ENCODE data around the gene SOX18.
A peak's percentile ranks its signal among the peaks of the same experiment; 100 is the strongest.

DNA sequence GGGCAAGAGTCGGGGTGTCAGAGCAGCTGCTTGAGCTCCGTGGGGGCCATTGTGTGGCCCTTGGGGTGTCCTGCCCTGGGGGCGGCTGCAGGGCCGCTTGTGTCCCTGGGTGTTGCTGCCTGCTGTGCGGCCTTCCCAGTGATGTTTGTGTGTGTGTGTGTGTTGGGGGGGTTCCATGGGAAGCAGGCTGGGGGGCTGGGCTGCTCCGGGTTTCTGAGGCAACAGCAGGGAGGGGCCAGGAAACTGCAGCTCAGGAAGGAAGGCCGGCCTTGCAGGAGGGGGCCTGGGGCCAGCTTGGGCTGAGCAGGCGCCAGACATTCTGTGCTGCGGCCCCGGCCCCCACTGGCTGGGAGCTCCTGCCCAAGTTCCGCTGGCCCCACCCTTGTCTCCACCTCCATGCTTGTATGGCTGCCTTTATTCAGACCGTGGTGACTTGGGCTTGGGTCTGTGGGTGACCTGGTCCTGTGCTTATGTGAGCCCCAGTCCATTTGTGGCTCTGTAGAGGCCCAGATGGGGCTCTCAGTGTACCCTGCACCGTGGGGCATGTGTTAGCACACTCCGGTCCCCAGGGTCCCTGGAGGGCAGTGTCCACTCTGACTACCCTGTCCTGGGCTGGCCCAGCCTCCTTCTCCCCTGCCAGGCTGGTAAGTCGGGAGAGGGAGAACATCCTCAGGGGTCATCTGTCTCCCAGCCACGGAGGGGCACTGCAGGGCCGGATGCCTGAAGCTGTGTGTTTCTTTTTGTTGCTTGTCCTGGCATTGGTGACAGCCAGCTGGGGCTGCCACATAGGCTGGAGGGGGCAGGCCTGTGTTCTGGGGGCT lies 4.6 kb upstream of the SOX18 start:
- TF ChIP-seq, protein P1, sequence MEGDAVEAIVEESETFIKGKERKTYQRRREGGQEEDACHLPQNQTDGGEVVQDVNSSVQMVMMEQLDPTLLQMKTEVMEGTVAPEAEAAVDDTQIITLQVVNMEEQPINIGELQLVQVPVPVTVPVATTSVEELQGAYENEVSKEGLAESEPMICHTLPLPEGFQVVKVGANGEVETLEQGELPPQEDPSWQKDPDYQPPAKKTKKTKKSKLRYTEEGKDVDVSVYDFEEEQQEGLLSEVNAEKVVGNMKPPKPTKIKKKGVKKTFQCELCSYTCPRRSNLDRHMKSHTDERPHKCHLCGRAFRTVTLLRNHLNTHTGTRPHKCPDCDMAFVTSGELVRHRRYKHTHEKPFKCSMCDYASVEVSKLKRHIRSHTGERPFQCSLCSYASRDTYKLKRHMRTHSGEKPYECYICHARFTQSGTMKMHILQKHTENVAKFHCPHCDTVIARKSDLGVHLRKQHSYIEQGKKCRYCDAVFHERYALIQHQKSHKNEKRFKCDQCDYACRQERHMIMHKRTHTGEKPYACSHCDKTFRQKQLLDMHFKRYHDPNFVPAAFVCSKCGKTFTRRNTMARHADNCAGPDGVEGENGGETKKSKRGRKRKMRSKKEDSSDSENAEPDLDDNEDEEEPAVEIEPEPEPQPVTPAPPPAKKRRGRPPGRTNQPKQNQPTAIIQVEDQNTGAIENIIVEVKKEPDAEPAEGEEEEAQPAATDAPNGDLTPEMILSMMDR (IDR thresholded peaks at IDR 0.05), result no peak
- TF ChIP-seq EP300 (IDR thresholded peaks at IDR 0.05) (no peak), POLR2AphosphoS5 (IDR thresholded peaks at IDR 0.05) (peak in 1 of 3 donors; percentile 9), POLR2A (IDR thresholded peaks at IDR 0.05) (no peak)
